ENCODE measurements around the gene ABCB1. TPM values are rescaled to one million over a fixed set of nuclear protein-coding genes. Genes with fewer than 3 reads are reported as not detected.

Gene ABCB1
- total and polyA plus RNA-seq, 2 of the 13 experiments (the other 11 are each of a cell fraction or from before 2014, with no cell fraction given): 42.8 to 52.6 TPM

DNA sequence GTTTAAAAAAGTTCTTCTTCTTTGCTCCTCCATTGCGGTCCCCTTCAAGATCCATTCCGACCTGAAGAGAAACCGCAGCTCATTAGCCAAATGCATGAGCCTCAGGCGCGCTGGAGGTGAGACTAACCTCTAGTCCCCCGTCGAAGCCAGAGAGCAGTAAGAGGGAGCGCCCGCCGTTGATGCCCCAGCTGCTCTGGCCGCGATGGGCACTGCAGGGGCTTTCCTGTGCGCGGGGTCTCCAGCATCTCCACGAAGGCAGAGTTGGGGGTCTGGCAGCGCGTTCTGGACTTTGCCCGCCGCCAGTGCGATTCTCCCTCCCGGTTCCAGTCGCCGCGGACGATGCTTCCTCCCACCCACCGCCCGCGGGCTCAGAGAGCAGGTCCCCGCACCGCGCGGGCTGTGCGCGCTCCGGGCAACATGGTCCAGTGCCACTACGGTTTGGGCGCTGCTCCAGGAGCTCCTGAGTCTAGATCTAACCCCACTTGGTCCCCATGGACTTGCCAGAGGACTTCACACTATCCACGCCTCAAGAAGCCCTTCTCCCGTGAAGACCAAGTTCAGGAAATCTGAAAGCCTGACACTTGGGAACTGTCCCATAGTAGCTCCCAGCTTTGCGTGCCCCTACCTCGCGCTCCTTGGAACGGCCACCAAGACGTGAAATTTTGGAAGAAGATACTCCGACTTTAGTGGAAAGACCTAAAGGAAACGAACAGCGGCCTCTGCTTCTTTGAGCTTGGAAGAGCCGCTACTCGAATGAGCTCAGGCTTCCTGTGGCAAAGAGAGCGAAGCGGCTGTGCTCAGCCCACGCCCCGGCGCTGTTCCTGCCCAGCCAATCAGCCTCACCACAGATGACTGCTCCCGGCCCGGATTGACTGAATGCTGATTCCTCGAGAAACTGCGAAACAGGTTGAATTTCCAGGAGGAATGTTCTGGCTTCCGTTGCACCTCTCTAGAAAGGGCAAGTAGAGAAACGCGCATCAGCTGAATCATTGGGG is at the start of gene ABCB1 (continued):
- TF ChIP-seq, protein P1, sequence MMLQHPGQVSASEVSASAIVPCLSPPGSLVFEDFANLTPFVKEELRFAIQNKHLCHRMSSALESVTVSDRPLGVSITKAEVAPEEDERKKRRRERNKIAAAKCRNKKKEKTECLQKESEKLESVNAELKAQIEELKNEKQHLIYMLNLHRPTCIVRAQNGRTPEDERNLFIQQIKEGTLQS (CRISPR knock-in tag; IDR thresholded peaks at IDR 0.05): no peak
- TF ChIP-seq, protein P2, sequence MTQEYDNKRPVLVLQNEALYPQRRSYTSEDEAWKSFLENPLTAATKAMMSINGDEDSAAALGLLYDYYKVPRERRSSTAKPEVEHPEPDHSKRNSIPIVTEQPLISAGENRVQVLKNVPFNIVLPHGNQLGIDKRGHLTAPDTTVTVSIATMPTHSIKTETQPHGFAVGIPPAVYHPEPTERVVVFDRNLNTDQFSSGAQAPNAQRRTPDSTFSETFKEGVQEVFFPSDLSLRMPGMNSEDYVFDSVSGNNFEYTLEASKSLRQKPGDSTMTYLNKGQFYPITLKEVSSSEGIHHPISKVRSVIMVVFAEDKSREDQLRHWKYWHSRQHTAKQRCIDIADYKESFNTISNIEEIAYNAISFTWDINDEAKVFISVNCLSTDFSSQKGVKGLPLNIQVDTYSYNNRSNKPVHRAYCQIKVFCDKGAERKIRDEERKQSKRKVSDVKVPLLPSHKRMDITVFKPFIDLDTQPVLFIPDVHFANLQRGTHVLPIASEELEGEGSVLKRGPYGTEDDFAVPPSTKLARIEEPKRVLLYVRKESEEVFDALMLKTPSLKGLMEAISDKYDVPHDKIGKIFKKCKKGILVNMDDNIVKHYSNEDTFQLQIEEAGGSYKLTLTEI (CRISPR knock-in tag; conservative IDR thresholded peaks at IDR 0.05): no peak
- TF ChIP-seq, protein P3, sequence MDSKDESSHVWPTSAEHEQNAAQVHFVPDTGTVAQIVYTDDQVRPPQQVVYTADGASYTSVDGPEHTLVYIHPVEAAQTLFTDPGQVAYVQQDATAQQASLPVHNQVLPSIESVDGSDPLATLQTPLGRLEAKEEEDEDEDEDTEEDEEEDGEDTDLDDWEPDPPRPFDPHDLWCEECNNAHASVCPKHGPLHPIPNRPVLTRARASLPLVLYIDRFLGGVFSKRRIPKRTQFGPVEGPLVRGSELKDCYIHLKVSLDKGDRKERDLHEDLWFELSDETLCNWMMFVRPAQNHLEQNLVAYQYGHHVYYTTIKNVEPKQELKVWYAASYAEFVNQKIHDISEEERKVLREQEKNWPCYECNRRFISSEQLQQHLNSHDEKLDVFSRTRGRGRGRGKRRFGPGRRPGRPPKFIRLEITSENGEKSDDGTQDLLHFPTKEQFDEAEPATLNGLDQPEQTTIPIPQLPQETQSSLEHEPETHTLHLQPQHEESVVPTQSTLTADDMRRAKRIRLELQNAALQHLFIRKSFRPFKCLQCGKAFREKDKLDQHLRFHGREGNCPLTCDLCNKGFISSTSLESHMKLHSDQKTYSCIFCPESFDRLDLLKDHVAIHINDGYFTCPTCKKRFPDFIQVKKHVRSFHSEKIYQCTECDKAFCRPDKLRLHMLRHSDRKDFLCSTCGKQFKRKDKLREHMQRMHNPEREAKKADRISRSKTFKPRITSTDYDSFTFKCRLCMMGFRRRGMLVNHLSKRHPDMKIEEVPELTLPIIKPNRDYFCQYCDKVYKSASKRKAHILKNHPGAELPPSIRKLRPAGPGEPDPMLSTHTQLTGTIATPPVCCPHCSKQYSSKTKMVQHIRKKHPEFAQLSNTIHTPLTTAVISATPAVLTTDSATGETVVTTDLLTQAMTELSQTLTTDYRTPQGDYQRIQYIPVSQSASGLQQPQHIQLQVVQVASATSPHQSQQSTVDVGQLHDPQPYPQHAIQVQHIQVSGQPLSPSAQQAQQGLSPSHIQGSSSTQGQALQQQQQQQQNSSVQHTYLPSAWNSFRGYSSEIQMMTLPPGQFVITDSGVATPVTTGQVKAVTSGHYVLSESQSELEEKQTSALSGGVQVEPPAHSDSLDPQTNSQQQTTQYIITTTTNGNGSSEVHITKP (CRISPR knock-in tag; IDR thresholded peaks at IDR 0.05; ENCODE audit: low read depth): no peak
- TF ChIP-seq, protein P4, sequence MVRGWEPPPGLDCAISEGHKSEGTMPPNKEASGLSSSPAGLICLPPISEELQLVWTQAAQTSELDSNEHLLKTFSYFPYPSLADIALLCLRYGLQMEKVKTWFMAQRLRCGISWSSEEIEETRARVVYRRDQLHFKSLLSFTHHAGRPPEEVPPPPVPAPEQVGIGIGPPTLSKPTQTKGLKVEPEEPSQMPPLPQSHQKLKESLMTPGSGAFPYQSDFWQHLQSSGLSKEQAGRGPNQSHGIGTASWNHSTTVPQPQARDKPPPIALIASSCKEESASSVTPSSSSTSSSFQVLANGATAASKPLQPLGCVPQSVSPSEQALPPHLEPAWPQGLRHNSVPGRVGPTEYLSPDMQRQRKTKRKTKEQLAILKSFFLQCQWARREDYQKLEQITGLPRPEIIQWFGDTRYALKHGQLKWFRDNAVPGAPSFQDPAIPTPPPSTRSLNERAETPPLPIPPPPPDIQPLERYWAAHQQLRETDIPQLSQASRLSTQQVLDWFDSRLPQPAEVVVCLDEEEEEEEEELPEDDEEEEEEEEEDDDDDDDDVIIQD (CRISPR knock-in tag; IDR thresholded peaks at IDR 0.05; ENCODE audit: low read depth): peak; percentile 79
- TF ChIP-seq HMG20A (CRISPR knock-in tag; IDR thresholded peaks at IDR 0.05; ENCODE audit: borderline replicate concordance): peak; percentile 32; the same call in 1 of the 2 replicates
- TF ChIP-seq DNMT3B (CRISPR knock-in tag; conservative IDR thresholded peaks at IDR 0.05): no peak
- no peak for TF ChIP-seq SP140L (CRISPR knock-in tag; IDR thresholded peaks at IDR 0.05; ENCODE audit: borderline replicate concordance)
- TF ChIP-seq MBD4 (IDR thresholded peaks at IDR 0.05; ENCODE audit: borderline replicate concordance, low read length): no peak
- no peak for TF ChIP-seq ATRX (CRISPR knock-in tag; IDR thresholded peaks at IDR 0.05; ENCODE audit: borderline replicate concordance)
- TF ChIP-seq, protein P5, sequence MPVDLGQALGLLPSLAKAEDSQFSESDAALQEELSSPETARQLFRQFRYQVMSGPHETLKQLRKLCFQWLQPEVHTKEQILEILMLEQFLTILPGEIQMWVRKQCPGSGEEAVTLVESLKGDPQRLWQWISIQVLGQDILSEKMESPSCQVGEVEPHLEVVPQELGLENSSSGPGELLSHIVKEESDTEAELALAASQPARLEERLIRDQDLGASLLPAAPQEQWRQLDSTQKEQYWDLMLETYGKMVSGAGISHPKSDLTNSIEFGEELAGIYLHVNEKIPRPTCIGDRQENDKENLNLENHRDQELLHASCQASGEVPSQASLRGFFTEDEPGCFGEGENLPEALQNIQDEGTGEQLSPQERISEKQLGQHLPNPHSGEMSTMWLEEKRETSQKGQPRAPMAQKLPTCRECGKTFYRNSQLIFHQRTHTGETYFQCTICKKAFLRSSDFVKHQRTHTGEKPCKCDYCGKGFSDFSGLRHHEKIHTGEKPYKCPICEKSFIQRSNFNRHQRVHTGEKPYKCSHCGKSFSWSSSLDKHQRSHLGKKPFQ (CRISPR knock-in tag; IDR thresholded peaks at IDR 0.05; ENCODE audit: insufficient replicate concordance): peak; percentile 34
- TF ChIP-seq, protein P6, sequence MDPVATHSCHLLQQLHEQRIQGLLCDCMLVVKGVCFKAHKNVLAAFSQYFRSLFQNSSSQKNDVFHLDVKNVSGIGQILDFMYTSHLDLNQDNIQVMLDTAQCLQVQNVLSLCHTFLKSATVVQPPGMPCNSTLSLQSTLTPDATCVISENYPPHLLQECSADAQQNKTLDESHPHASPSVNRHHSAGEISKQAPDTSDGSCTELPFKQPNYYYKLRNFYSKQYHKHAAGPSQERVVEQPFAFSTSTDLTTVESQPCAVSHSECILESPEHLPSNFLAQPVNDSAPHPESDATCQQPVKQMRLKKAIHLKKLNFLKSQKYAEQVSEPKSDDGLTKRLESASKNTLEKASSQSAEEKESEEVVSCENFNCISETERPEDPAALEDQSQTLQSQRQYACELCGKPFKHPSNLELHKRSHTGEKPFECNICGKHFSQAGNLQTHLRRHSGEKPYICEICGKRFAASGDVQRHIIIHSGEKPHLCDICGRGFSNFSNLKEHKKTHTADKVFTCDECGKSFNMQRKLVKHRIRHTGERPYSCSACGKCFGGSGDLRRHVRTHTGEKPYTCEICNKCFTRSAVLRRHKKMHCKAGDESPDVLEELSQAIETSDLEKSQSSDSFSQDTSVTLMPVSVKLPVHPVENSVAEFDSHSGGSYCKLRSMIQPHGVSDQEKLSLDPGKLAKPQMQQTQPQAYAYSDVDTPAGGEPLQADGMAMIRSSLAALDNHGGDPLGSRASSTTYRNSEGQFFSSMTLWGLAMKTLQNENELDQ (CRISPR knock-in tag; IDR thresholded peaks at IDR 0.05; ENCODE audit: borderline replicate concordance): no peak
- TF ChIP-seq ZNF256 (CRISPR knock-in tag; conservative IDR thresholded peaks at IDR 0.05): no peak
- TF ChIP-seq EHMT2 (IDR thresholded peaks at IDR 0.05; ENCODE audit: borderline replicate concordance, low read depth, low read length): no peak
- TF ChIP-seq POLR2AphosphoS5 (IDR thresholded peaks at IDR 0.05; ENCODE audit: low read depth, low read length): peak; percentile 87
- TF ChIP-seq RORA (CRISPR knock-in tag; IDR thresholded peaks at IDR 0.05): no peak
